GM12891 (cell line): ENCODE results near the gene KIF13A.

ENCODE experiments used
- POLR2A ChIP-seq: IDR thresholded peaks from 2 replicates; pipeline ENCODE4 v1.6.1; 2011; ENCODE audit warnings: low read depth, low read length, control low read depth
- POLR2AphosphoS5 ChIP-seq: IDR thresholded peaks from 2 replicates; pipeline ENCODE4 v1.6.1; 2011; ENCODE audit warnings: low read depth, low read length, control low read depth
- POU2F2 ChIP-seq: IDR thresholded peaks from 2 replicates; pipeline ENCODE4 v1.6.1; 2011; ENCODE audit warnings: low read depth, mild to moderate bottlenecking, control low read depth, low read length, moderate library complexity
- SPI1 ChIP-seq: IDR thresholded peaks from 2 replicates; pipeline ENCODE4 v1.6.1; 2011; ENCODE audit warnings: low read depth, low read length, control low read depth
- TAF1 ChIP-seq: IDR thresholded peaks from 2 replicates; pipeline ENCODE4 v1.6.1; 2011; ENCODE audit warnings: low read depth, low read length, control low read depth

GRCh38 chr6:18016133-18016532 is 28.7 kb upstream of the KIF13A start:
- TF ChIP-seq POLR2A (no peak), POLR2AphosphoS5 (no peak), TAF1 (no peak), POU2F2 (no peak), SPI1 (no peak)
